Pancreas (tissue), 10 donors: ENCODE measurements around the gene VEPH1. TPM values are rescaled to one million over a fixed set of nuclear protein-coding genes. Genes with fewer than 3 reads are reported as not detected.

Source experiments
- ATAC-seq, 4 donors: fragments of 200-7000 bp; cut with Tn5 transposase; one replicate each; pipeline versions ENCODE4 v1.8.0 to v1.9.1; 2020; ENCODE audit warnings: mild to moderate bottlenecking in 4 of 4, moderate library complexity in 4 of 4
- DNase-seq, 6 donors: peaks; one replicate each; pipeline ENCODE4 v3.0.0-alpha.2; 2020
- FAIRE-seq: peaks from 2 replicates; lab custom pipeline; 2012; peaks lifted over from hg19 to GRCh38; lab: Jason Lieb, UNC
- H3K27ac ChIP-seq, 4 donors: fragments of 200-600 bp; sonication (generic); 1 replicate in 3 of 4; 2 replicates in 1 of 4; pipeline versions ENCODE4 v1.5.0 to v1.8.0; 2020
- H3K27me3 ChIP-seq, 4 donors: fragments of 200-600 bp; one replicate each; pipeline ENCODE4 v1.8.0; 2021
- H3K36me3 ChIP-seq, 3 donors: fragments of 200-600 bp; sonication (generic) in 1 of 3; one replicate each; pipeline versions ENCODE4 v1.5.0 to v1.8.0; 2020 to 2021
- H3K4me1 ChIP-seq, 3 donors: fragments of 200-600 bp; one replicate each; pipeline ENCODE4 v1.8.0; 2021
- H3K4me3 ChIP-seq, 4 donors: fragments of 200-600 bp; sonication (generic) in 2 of 4; one replicate each; pipeline versions ENCODE4 v1.5.0 to v1.8.0; 2020 to 2021
- H3K9me3 ChIP-seq, 4 donors: fragments of 200-600 bp; one replicate each; pipeline ENCODE4 v1.8.0; 2021
- WGBS, 2 donors: extraction: QIAGEN DNeasy Blood & Tissue Kit; methylation state at CpG; one replicate each; pipeline ENCODE4 v1.1.7; 2013; 5-methylcytosine and 5-hydroxymethylcytosine counted together
- intact Hi-C, 3 donors: fragments of 100-400 bp; cut with DNase I; formaldehyde crosslinking; loops; one replicate each; pipeline versions ENCODE4 v1.11.1 to v1.14.2; 2022
- polyA plus RNA-seq, 2 donors: library from polyadenylated mRNA; stranded (reverse); fragments of 200-250 nt; gene quantifications; one replicate each; pipeline ENCODE4 v1.2.3, GENCODE V29; 2013
- total RNA-seq, 6 donors: library from RNA; stranded (reverse); fragmentation: NEBNext Ultra II Directional in 4 of 6; extraction: Animal tissue kit (Norgen Biotek cat#: 25700) in 4 of 6; gene quantifications; one replicate each; pipeline versions ENCODE4 v1.2.1 to v1.2.4, GENCODE V29; 2021 to 2023
- TF ChIP-seq, protein P1 (sequence below), 4 donors: fragments of 200-600 bp; sonication (generic) in 3 of 4; IDR thresholded peaks; one replicate each; pipeline versions ENCODE4 v1.5.0 to v1.8.0; 2021; ENCODE audit warnings: antibody characterized with exemption in 4 of 4
- donor health status: healthy with polysubstance abuse.
- donor health status: DM: no; HTN: no; CAD: no; lungs with moderate emphysema.
- donor health status: DM: no; HTN: no; CAD: no.
- donor health status: control.
- donor health status: control.
- donor health status: Bipolar disorder and iron deficiency.
- donor health status: DM: yes; HTN: yes; CAD: no.
- donor health status: DM: no; HTN: no; CAD: no.
- donor health status: DM: no; HTN: no; CAD: no.
- donor health status: DM: yes; HTN: yes; CAD: no.

VEPH1 gene
- total and polyA plus RNA-seq, 8 donors: 7.6 to 18.3 (median 13.1) TPM

DNA sequence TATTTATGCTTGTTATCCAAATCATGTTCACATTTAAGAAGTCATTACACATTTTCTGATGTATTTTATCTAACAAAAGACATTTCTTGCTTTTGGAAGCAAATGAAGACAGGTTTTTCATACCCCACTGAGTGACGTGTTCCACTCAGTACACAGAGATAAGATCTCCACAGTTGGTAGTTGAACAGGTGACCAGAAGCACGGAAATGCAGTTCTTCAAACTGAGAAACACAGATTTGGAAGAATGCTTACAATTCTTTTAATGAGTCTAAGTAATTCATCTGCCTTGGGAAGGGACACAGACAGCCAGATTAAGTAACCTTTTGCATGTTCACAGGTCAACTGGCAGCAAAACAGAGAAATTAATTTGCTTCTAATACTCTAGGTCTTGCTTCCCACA, 43.5 kb downstream of the VEPH1 start:
- DNase-seq: no peak
- intact Hi-C loops: no loop called here
- no peak for ATAC-seq
- Histone ChIP-seq H3K27ac (no peak overlapping the region), H3K36me3 (peaks cover 0 to 7% (median 0%) of the 10 kb centered on the region in 3 donors), H3K4me1 (no peaks in the 10 kb centered on the region), H3K9me3 (no peaks in the 10 kb centered on the region), H3K27me3 (no peaks in the 10 kb centered on the region), H3K4me3 (no peak overlapping the region)
- FAIRE-seq: no peak
- WGBS, 2 donors: 72 to 75% methylated on average over 2 of the region's 2 CpGs
- TF ChIP-seq, protein P1, sequence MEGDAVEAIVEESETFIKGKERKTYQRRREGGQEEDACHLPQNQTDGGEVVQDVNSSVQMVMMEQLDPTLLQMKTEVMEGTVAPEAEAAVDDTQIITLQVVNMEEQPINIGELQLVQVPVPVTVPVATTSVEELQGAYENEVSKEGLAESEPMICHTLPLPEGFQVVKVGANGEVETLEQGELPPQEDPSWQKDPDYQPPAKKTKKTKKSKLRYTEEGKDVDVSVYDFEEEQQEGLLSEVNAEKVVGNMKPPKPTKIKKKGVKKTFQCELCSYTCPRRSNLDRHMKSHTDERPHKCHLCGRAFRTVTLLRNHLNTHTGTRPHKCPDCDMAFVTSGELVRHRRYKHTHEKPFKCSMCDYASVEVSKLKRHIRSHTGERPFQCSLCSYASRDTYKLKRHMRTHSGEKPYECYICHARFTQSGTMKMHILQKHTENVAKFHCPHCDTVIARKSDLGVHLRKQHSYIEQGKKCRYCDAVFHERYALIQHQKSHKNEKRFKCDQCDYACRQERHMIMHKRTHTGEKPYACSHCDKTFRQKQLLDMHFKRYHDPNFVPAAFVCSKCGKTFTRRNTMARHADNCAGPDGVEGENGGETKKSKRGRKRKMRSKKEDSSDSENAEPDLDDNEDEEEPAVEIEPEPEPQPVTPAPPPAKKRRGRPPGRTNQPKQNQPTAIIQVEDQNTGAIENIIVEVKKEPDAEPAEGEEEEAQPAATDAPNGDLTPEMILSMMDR (IDR thresholded peaks at IDR 0.05): no peak

DNA sequence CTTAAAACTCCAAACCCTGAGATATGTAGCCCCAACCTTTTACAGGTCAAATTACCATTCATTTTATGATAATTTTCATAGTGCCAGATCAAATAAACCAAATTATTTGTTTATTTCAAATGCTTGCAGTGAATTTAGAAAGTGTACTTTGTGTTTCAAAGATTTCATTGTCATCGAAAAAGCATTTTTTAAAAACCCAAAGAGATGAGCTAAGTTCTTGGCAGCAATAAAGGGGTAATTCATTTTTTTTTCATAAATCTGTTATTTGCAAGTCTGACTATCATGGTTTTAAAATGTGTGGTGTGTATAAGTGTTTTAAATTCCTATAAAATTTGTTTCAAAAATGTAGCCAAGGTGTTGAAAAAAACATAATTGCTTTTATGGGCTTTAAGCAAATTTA, 49.4 kb downstream of the VEPH1 start:
- Histone ChIP-seq H3K4me1 (no peaks in the 10 kb centered on the region), H3K9me3 (no peaks in the 10 kb centered on the region), H3K4me3 (no peak overlapping the region), H3K36me3 (no peaks in the 10 kb centered on the region), H3K27me3 (no peaks in the 10 kb centered on the region), H3K27ac (no peak overlapping the region)
- WGBS, 2 donors: 61 to 71% methylated on average over 1 of the region's 1 CpG
- intact Hi-C loops: no loop called here
- no peak for FAIRE-seq
- no peak for ATAC-seq
- no peak for DNase-seq
- TF ChIP-seq, protein P1 (IDR thresholded peaks at IDR 0.05): no peak

DNA sequence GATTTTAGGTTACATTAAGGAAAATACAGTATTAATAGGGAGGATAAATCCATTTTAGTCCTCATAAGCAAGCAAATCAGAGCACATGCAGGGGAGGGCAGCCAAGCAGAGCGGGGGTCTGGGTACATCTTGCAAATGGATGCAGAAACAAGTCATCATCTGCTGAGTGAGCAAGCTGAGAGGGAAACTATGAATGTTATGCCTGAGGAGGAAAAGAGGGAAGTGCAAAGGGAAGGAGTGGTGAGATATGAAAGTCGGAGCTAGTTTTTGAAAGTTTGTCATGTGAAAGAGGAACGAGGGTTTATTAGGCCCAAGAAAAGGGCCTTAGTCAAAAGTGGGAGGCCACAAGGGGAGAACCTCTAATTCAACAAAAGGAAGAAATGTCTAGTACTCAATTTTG, 51.1 kb downstream of the VEPH1 start:
- Histone ChIP-seq H3K9me3 (no peaks in the 10 kb centered on the region), H3K36me3 (no peaks in the 10 kb centered on the region), H3K27me3 (no peaks in the 10 kb centered on the region), H3K4me3 (no peak overlapping the region), H3K27ac (no peak overlapping the region), H3K4me1 (no peaks in the 10 kb centered on the region)
- no peak for FAIRE-seq
- intact Hi-C loops: no loop called here
- DNase-seq: no peak
- WGBS, 2 donors: 76 to 83% methylated on average over 3 of the region's 3 CpGs
- TF ChIP-seq, protein P1 (IDR thresholded peaks at IDR 0.05): no peak
- ATAC-seq: peak in 2 of 4 donors; percentile 25 to 31

DNA sequence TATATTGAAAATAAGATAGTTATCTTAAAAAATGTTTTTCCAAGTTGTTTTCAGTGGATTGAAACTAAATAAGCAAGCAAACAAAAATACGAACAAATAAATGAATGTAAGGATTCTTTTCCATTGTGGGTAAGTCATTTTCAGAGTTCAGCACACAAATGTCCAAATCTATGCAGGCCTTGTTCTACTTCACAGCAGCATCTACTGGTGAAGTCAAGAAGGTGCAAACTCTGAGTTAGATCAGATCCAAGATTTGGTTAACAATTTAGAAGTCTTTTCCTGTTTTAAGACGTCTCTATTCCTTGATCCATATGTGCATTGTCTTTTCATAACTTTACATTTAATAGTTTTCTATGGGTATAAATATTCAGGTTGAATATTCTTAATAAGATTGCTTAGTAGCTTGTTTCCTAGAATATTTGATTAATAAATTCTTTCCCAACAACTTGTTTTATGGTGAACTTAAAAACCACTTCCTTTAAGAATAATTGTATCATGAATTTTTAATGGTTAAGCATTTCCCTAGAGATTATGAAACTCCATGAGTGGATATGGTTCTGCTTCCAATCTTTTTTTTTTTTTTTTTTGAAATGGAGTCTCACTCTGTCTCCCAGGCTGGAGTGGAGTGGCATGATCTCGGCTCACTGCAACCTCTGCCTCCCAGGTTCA, 56.1 kb downstream of the VEPH1 start:
- ATAC-seq (peak in 3 of 4 donors; percentile 58 to 66 (median 59)), FAIRE-seq (peak; percentile 5), DNase-seq (no peak)
- Histone ChIP-seq H3K9me3 (no peaks in the 10 kb centered on the region), H3K4me3 (no peak overlapping the region), H3K4me1 (no peaks in the 10 kb centered on the region), H3K27ac (no peak overlapping the region), H3K36me3 (no peaks in the 10 kb centered on the region), H3K27me3 (no peaks in the 10 kb centered on the region)
- TF ChIP-seq, protein P1 (IDR thresholded peaks at IDR 0.05): peak in 1 of 4 donors; percentile 9
- intact Hi-C loops: no loop called here
- WGBS, 2 donors: 64 to 73% methylated on average over 3 of the region's 3 CpGs

DNA sequence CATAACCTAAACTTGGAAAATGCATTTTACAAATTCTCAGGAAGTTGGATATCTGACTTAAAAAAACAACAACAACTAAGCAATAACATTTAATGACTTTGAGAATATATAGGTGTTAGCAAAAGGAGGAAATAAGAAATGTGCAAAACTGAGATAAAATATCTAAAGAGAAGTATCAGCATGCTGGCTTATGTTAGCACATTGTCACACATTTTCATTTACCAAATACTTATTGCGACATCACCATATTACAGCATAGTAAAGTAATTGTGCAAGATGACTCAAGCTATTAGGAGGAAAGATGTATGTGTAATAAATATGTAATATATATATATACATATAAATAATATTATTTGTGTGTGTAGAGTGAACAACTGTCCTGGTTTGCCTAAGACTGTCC, 57.4 kb downstream of the VEPH1 start:
- H3K4me3 ChIP-seq: no peak overlapping the region
- TF ChIP-seq, protein P1 (IDR thresholded peaks at IDR 0.05): no peak
- no peak overlapping the region for H3K27ac ChIP-seq
- intact Hi-C loops: no loop called here
- no peaks in the 10 kb centered on the region for H3K27me3 ChIP-seq
- ATAC-seq (peak in 1 of 4 donors; percentile 26), FAIRE-seq (no peak), DNase-seq (no peak)
- H3K36me3 ChIP-seq: no peaks in the 10 kb centered on the region
- no peaks in the 10 kb centered on the region for H3K9me3 ChIP-seq
- no peaks in the 10 kb centered on the region for H3K4me1 ChIP-seq
- 90% methylated on average over 1 of the region's 1 CpG for WGBS, 2 donors
